Cardiac muscle cell (in vitro differentiated cells and primary cell): ENCODE results near the gene CASK. TPM values are rescaled to one million over a fixed set of nuclear protein-coding genes. Genes with fewer than 3 reads are reported as not detected.
"Not testable (repeated sequence)": the region's sequence is repeated elsewhere in the genome, so short reads cannot be mapped to it uniquely, and the experiment has no call there.

Experiments used
- DNase-seq, 2 donors: peaks; one replicate each; pipeline versions ENCODE4 v3.0.0 to v3.0.0-alpha.2; 2010 to 2017; ENCODE audit warnings: low read depth in 1 of 2, low spot score in 1 of 2
- H3K27ac ChIP-seq: fragments of 200-600 bp; sonication (generic); 2 replicates; pipeline ENCODE4 v1.5.1; 2016
- H3K27me3 ChIP-seq: fragments of 200-600 bp; sonication (generic); 2 replicates; pipeline ENCODE4 v1.6.0; 2016; ENCODE audit warnings: control low read depth
- H3K36me3 ChIP-seq: fragments of 200-600 bp; sonication (generic); 2 replicates; pipeline ENCODE4 v1.5.1; 2016; ENCODE audit warnings: control low read depth
- H3K4me1 ChIP-seq: fragments of 200-600 bp; sonication (generic); 2 replicates; pipeline ENCODE4 v1.8.1; 2017; ENCODE audit warnings: low read depth, mild to moderate bottlenecking, mixed run types
- H3K4me3 ChIP-seq: fragments of 200-600 bp; sonication (generic); 2 replicates; pipeline ENCODE4 v1.5.1; 2016; ENCODE audit warnings: mild to moderate bottlenecking
- H3K9me3 ChIP-seq: fragments of 200-600 bp; sonication (generic); 2 replicates; pipeline ENCODE4 v1.5.1; 2017; ENCODE audit warnings: low read depth, mild to moderate bottlenecking, control low read depth
- polyA plus RNA-seq: library from polyadenylated mRNA; unstranded; fragments of >200 nt; fragmentation: Nextera tagmentation; extraction: Ambion mirVana; gene quantifications from 2 replicates; pipeline ENCODE4 v1.2.1, GENCODE V29; 2016
- total RNA-seq: library from RNA; depleted of rRNA; stranded (reverse); fragments of >200 nt; gene quantifications from 2 replicates; pipeline ENCODE4 v1.2.3, GENCODE V29; 2016
- TF ChIP-seq, protein P1 (sequence below): IDR thresholded peaks from 2 replicates; pipeline ENCODE4 v1.5.1; 2012; ENCODE audit warnings: low read depth, mild to moderate bottlenecking, low read length

Gene CASK
- total and polyA plus RNA-seq, 2 experiments from 2014 or later: 40.0 to 44.6 TPM

DNA sequence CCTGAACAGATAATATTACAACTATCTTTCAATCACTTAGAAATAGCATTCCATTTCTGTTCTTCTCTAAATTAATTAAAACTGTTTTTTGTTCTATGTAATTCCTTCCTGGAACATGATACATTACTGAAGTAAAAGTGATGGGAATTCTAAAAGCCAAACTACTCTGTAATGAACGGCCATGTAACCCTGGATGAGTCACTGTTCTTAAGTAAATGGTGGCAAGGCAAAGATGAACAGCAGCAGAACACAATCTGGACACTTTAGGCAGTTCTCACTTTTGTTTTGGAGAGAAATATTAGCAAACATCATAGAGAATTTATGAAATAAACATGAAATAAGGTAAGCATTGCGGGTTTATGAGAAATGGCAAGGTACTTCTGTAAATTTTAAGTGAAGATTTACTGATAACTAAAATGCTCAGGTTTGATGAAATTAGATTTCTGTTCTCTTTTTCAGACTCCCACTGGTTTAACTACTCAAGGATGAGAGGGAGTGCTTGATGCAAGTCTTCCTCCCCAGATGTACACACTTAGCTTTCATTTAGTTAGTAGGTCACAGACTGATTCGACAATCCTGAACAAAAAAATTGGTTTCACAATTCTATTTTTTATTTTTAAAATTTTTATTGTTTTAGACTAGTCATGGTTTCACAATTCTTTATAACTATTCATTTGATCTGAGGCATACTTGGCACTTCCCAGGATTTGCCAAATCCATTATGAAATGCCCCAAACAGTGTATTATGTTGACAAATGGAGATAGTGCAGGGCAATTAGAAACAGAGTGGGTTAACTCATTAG lies 200.3 kb downstream of the CASK start:
- TF ChIP-seq, protein P1, sequence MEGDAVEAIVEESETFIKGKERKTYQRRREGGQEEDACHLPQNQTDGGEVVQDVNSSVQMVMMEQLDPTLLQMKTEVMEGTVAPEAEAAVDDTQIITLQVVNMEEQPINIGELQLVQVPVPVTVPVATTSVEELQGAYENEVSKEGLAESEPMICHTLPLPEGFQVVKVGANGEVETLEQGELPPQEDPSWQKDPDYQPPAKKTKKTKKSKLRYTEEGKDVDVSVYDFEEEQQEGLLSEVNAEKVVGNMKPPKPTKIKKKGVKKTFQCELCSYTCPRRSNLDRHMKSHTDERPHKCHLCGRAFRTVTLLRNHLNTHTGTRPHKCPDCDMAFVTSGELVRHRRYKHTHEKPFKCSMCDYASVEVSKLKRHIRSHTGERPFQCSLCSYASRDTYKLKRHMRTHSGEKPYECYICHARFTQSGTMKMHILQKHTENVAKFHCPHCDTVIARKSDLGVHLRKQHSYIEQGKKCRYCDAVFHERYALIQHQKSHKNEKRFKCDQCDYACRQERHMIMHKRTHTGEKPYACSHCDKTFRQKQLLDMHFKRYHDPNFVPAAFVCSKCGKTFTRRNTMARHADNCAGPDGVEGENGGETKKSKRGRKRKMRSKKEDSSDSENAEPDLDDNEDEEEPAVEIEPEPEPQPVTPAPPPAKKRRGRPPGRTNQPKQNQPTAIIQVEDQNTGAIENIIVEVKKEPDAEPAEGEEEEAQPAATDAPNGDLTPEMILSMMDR: no peak

DNA sequence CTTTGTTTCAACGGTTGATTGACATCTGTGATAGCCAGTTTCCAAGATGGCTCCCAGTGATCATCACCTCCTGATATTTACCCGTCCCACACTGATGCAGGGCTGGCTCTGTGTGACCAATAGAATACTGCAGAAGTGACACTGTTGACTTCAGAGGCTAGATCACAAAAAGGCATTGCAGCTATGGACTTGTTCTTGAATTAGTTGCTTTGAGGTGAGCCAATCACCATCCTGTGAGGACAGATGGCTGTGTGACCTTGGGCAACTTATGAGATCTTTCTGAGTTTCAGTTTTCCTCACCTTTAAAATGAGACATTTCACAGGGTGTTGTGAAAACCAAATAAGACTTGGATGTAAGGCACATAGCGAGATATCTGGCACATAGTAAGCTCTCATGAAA lies 201.1 kb downstream of the CASK start:
- no peaks in the 10 kb centered on the region for H3K27me3 ChIP-seq
- H3K4me3 ChIP-seq: no peak overlapping the region
- no peak overlapping the region for H3K27ac ChIP-seq
- TF ChIP-seq, protein P1: no peak
- DNase-seq: no peak
- no peaks in the 10 kb centered on the region for H3K9me3 ChIP-seq
- no peaks in the 10 kb centered on the region for H3K36me3 ChIP-seq
- H3K4me1 ChIP-seq: no peaks in the 10 kb centered on the region

More for the DNA sequence above, 200.3 kb downstream of the CASK start:
- Histone ChIP-seq H3K36me3 (no peaks in the 10 kb centered on the region), H3K27ac (no peak overlapping the region), H3K9me3 (no peaks in the 10 kb centered on the region), H3K27me3 (no peaks in the 10 kb centered on the region), H3K4me1 (no peaks in the 10 kb centered on the region), H3K4me3 (no peak overlapping the region)
- peak in 1 of 2 donors; percentile 47 for DNase-seq

DNA sequence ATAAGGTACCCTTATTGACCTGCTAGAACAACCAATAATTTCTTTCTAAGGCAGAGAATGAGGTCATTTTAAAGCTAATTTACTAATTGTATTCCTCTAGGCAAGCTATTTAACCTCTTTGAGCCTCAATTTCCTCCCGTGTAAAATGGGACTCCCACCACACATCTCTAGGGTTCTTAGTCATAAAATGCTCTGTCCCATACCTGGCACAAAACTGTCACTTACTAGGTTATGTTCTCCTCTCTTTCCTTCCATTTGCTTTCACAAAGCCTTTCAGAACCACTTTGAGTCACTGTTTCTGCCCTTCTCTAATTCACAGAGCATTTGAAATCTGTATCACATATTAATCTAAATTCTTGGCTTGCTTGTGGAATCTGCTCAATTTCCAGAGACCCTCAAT lies 201.8 kb downstream of the CASK start:
- TF ChIP-seq, protein P1: no peak
- no peak overlapping the region for H3K4me3 ChIP-seq
- H3K4me1 ChIP-seq: no peaks in the 10 kb centered on the region
- H3K27ac ChIP-seq: no peak overlapping the region
- no peaks in the 10 kb centered on the region for H3K9me3 ChIP-seq
- DNase-seq: no peak
- no peaks in the 10 kb centered on the region for H3K36me3 ChIP-seq
- H3K27me3 ChIP-seq: no peaks in the 10 kb centered on the region

GRCh38 chrX:41720125-41720779 lies 203.1 kb downstream of the CASK start:
- H3K4me1 ChIP-seq: no peaks in the 10 kb centered on the region
- H3K27me3 ChIP-seq: no peaks in the 10 kb centered on the region
- no peak overlapping the region for H3K27ac ChIP-seq
- H3K36me3 ChIP-seq: no peaks in the 10 kb centered on the region
- TF ChIP-seq, protein P1: no peak
- no peaks in the 10 kb centered on the region for H3K9me3 ChIP-seq
- no peak overlapping the region for H3K4me3 ChIP-seq
- DNase-seq: peak in 1 of 2 donors; percentile 21

GRCh38 chrX:41719610-41720009 lies 203.7 kb downstream of the CASK start:
- not testable (repeated sequence) for H3K27me3 ChIP-seq, H3K36me3 ChIP-seq, H3K4me1 ChIP-seq, H3K4me3 ChIP-seq, H3K27ac ChIP-seq, DNase-seq, H3K9me3 ChIP-seq

DNA sequence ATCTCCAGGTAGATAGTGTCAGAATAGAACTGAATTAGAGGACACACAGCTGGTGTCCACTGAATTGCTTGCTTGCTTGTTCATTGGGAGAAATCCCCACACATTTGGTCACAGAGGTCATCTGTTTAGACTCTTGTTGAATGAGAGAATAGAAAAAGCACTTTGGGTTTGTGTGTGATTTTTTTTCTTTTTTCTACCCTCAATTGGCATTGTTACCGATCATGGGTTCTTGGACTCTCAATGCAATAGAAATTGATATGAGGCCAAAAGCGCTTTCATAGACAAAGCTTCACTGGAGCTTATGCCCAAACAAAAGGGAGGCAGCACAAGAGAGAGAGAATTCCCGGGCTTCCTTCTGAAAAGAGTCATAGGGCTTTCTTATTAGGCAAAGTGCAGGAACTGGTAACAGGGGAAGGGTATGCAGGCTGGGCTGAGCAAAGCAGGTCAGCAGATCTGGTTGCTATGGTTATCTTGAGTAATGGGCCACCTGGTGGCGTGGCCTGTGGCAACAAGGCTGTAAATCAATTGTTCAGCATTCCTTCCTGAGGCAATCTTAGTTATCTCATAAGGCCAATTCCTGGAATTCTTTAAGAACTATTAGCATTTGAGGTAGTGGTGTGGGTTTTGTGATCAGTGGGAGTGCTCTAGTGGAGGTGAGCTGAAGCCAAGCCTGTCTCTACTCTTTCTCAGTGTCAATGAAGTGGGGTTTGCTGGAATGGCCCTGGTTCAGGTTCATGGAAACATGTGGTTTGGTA lies 204.7 kb downstream of the CASK start:
- Histone ChIP-seq H3K9me3 (no peaks in the 10 kb centered on the region), H3K27me3 (no peaks in the 10 kb centered on the region), H3K36me3 (no peaks in the 10 kb centered on the region), H3K4me3 (no peak overlapping the region), H3K27ac (no peak overlapping the region), H3K4me1 (no peaks in the 10 kb centered on the region)
- no peak for DNase-seq
- TF ChIP-seq, protein P1: no peak
